Sigmoid colon (tissue), 7 donors: ENCODE results near the gene TLDC2. TPM values are rescaled to one million over a fixed set of nuclear protein-coding genes. Genes with fewer than 3 reads are reported as not detected.
A peak's percentile ranks its signal among the peaks of the same experiment; 100 is the strongest.
"Not testable (repeated sequence)": the region's sequence is repeated elsewhere in the genome, so short reads cannot be mapped to it uniquely, and the experiment has no call there.

Experiments
- DNase-seq: peaks from one replicate; pipeline ENCODE4 v3.0.0-alpha.2; 2019
- H3K27ac ChIP-seq, 4 donors: fragments of 200-600 bp; sonication (generic); one replicate each; pipeline ENCODE4 v1.5.1; 2016 to 2019; ENCODE audit warnings: mild to moderate bottlenecking in 1 of 4
- H3K27me3 ChIP-seq, 3 donors: fragments of 200-600 bp; sonication (generic); one replicate each; pipeline ENCODE4 v1.5.1; 2019; ENCODE audit warnings: mild to moderate bottlenecking in 1 of 3
- H3K36me3 ChIP-seq, 4 donors: fragments of 200-600 bp; sonication (generic); one replicate each; pipeline ENCODE4 v1.5.1; 2016 to 2019
- H3K4me1 ChIP-seq, 4 donors: fragments of 200-600 bp; sonication (generic); one replicate each; pipeline ENCODE4 v1.5.1; 2017 to 2019
- H3K4me3 ChIP-seq, 4 donors: fragments of 200-600 bp; sonication (generic); one replicate each; pipeline ENCODE4 v1.5.1; 2017 to 2019; ENCODE audit warnings: mild to moderate bottlenecking in 2 of 4, moderate library complexity in 1 of 4
- H3K9me3 ChIP-seq, 4 donors: fragments of 200-600 bp in 3 of 4; sonication (generic) in 3 of 4; one replicate each; pipeline versions ENCODE4 v1.5.1 to v1.6.1; 2013 to 2019
- EP300 ChIP-seq, 4 donors: sonication (generic); formaldehyde crosslinking; IDR thresholded peaks; one replicate each; pipeline ENCODE4 v1.6.1; 2017; ENCODE audit warnings: antibody characterized with exemption in 4 of 4
- POLR2A ChIP-seq, 2 donors: fragments of 450-650 bp; IDR thresholded peaks; one replicate each; pipeline ENCODE4 v1.6.1; 2016; ENCODE audit warnings: antibody characterized with exemption in 2 of 2, mild to moderate bottlenecking in 2 of 2, moderate library complexity in 2 of 2
- POLR2AphosphoS5 ChIP-seq, 4 donors: sonication (generic); formaldehyde crosslinking; IDR thresholded peaks; one replicate each; pipeline ENCODE4 v1.6.1; 2017; ENCODE audit warnings: antibody characterized with exemption in 4 of 4
- WGBS, 2 donors: extraction: QIAGEN DNeasy Blood & Tissue Kit; methylation state at CpG; one replicate each; pipeline ENCODE4 v1.1.7; 2013; 5-methylcytosine and 5-hydroxymethylcytosine counted together
- intact Hi-C: fragments of 100-400 bp; cut with DNase I; formaldehyde crosslinking; loops from one replicate; pipeline ENCODE4 v1.15.1; 2023
- polyA plus RNA-seq, 3 donors: library from polyadenylated mRNA; stranded (reverse); fragments of 200-250 nt; gene quantifications; one replicate each; pipeline ENCODE4 v1.2.3, GENCODE V29; 2013
- total RNA-seq, 4 donors: library from RNA; depleted of rRNA; stranded (reverse); fragments of >200 nt; gene quantifications; one replicate each; pipeline ENCODE4 v1.1.0, GENCODE V29; 2016
- TF ChIP-seq, protein P1 (sequence below), 4 experiments: fragments of 450-650 bp in 3 of 4; fragments of 200-600 bp in 1 of 4; IDR thresholded peaks; one replicate each; pipeline ENCODE4 v1.5.1; 2016 to 2019; ENCODE audit warnings: antibody characterized with exemption in 4 of 4, mild to moderate bottlenecking in 3 of 4, moderate library complexity in 2 of 4
- donor health status: healthy with polysubstance abuse.
- donor health status: Bipolar disorder and iron deficiency.
- donor health status: healthy.

Gene TLDC2
- total and polyA plus RNA-seq, 7 donors = 0.36 to 25.8 (median 19.4) TPM; not detected in 3

DNA sequence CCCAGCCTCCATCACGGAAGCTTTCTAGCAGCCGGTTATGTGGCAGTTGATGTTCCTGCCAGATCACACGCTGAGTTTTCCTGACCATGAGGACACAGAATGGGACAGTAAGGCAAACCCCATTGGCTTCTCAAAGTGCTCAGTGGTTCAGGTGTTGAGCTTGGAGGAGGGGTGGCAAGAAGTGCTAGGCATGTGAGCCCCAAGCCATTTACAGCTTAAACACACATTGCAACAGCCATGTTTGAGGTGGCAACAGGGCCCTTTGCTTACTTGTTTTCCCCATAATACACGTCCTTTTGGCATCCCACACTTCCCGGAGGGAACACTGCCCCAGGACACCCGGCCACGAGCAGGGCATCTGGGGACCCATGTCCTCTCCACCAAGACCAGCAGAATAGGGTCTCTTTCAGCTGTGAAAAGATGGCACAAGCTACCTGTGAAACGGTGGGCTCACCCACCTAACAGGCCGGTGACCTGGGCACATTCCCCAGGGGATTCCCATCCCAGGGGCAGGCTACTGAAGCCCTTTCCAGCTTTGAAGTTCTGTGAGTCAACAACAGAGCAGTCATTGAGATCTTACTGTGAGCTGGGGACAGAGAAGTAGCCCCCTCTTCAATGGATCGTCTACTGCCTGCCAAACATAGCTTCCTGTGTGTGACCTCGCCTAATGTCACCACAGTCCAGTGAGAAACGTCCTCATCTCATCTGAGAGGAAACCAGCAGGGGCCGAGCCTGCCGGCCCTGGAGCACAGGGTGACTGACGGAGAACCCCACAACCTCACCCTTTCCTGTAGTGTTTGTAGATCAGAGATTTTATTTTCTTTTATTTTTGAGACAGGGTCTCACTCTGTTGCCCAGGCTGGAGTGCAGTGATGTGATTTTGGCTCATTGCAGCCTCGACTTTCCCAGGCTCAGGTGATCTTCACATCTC is 4.0 kb upstream of the TLDC2 start:
- intact Hi-C loops = no loop called here
- Histone ChIP-seq H3K4me1 (no peaks in the 10 kb centered on the region), H3K9me3 (no peaks in the 10 kb centered on the region), H3K36me3 (no peaks in the 10 kb centered on the region), H3K27ac (no peak overlapping the region), H3K27me3 (no peaks in the 10 kb centered on the region), H3K4me3 (no peak overlapping the region)
- WGBS, 2 donors = 67 to 79% methylated on average over 16 of the region's 16 CpGs
- TF ChIP-seq POLR2AphosphoS5 (IDR thresholded peaks at IDR 0.05) (no peak), POLR2A (IDR thresholded peaks at IDR 0.05) (no peak)
- DNase-seq = no peak

DNA sequence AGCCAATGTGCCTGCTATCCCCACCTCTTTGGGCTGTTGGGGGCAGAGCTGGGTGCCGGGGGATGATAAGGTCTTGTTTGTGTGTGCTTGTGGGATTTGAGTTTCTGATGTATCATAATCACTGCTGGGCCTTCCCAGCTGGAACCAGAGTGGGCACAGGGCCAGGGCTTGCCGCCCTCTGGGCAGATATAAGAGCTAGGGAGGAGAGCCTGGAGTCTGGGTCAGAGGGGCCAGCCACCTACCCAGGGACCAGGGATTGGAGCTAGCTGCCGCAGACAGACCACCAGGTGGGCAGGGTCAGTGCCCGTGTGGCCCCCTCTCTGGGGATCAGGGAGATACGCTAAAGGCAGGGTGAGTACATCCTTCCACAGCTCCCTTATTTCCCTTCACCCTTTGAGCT is 3.1 kb upstream of the TLDC2 start:
- no peak overlapping the region for H3K4me3 ChIP-seq
- H3K36me3 ChIP-seq = no peaks in the 10 kb centered on the region
- 65 to 80% methylated on average over 5 of the region's 5 CpGs for WGBS, 2 donors
- intact Hi-C loops = no loop called here
- DNase-seq = no peak
- H3K9me3 ChIP-seq = no peaks in the 10 kb centered on the region
- no peaks in the 10 kb centered on the region for H3K27me3 ChIP-seq
- H3K27ac ChIP-seq = no peak overlapping the region
- TF ChIP-seq POLR2A (IDR thresholded peaks at IDR 0.05) (no peak), POLR2AphosphoS5 (IDR thresholded peaks at IDR 0.05) (no peak), EP300 (IDR thresholded peaks at IDR 0.05) (no peak)
- TF ChIP-seq, protein P1, sequence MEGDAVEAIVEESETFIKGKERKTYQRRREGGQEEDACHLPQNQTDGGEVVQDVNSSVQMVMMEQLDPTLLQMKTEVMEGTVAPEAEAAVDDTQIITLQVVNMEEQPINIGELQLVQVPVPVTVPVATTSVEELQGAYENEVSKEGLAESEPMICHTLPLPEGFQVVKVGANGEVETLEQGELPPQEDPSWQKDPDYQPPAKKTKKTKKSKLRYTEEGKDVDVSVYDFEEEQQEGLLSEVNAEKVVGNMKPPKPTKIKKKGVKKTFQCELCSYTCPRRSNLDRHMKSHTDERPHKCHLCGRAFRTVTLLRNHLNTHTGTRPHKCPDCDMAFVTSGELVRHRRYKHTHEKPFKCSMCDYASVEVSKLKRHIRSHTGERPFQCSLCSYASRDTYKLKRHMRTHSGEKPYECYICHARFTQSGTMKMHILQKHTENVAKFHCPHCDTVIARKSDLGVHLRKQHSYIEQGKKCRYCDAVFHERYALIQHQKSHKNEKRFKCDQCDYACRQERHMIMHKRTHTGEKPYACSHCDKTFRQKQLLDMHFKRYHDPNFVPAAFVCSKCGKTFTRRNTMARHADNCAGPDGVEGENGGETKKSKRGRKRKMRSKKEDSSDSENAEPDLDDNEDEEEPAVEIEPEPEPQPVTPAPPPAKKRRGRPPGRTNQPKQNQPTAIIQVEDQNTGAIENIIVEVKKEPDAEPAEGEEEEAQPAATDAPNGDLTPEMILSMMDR (IDR thresholded peaks at IDR 0.05) = no peak
- H3K4me1 ChIP-seq = no peaks in the 10 kb centered on the region

DNA sequence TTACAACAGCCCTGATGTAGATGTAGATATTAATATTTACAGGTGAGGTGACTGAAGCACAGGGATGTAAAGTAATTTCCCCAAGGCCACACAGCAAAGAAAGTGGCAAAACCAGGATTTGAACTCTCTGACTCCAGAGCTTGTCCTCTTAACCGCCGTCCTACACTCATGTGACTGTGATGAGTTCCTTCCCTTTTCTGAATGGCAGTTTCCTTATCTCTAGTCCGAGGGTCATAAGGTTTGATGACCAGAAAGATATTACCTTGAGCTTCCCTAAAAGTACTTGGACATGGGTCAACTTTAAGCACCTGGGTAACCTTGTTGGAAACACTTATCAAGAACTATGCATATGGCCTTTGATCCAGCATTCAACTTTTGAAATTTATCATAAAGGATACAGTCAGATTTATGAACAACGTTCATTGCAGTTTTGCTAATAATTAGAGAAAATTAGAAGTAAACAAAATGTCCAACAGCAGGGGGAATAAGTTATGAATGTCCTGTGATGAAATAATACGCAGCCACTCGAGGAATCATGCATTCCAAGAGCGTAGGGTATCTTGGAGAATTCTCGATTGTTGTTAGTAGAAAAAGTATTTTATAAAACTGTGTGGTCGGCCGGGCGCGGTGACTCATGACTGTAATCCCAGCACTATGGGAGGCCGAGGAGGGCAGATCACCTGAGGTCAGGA is 2.3 kb upstream of the TLDC2 start:
- Histone ChIP-seq H3K9me3 (no peaks in the 10 kb centered on the region), H3K27ac (no peak overlapping the region), H3K36me3 (no peaks in the 10 kb centered on the region), H3K27me3 (no peaks in the 10 kb centered on the region), H3K4me3 (no peak overlapping the region), H3K4me1 (no peaks in the 10 kb centered on the region)
- WGBS, 2 donors = 70 to 81% methylated on average over 13 of the region's 13 CpGs
- DNase-seq = no peak
- TF ChIP-seq POLR2AphosphoS5 (IDR thresholded peaks at IDR 0.05) (no peak), POLR2A (IDR thresholded peaks at IDR 0.05) (no peak), EP300 (IDR thresholded peaks at IDR 0.05) (no peak)
- TF ChIP-seq, protein P1 (IDR thresholded peaks at IDR 0.05) = no peak
- intact Hi-C loops = no loop called here

DNA sequence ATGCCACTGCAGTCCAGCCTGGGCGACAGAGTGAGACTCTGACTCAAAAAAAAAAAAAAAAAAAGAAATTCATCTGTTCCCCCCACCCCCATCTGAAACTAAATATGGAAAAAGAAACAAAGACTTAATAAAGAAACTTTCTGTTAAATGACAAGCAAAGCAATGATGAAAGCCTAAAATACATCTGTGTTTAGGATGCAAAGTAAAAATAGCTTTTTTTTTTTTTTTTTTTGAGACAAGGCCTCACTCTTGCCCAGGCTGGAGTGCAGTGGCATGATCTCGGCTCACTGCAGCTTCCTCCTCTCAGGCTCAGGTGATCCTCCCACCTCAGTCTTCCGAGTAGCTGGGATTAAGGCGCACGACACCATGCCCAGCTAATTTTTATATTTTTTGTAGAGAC is 845 bp upstream of the TLDC2 start:
- H3K36me3 ChIP-seq, DNase-seq, H3K4me1 ChIP-seq, H3K4me3 ChIP-seq, intact Hi-C loops, H3K27ac ChIP-seq, H3K27me3 ChIP-seq, H3K9me3 ChIP-seq: not testable (repeated sequence)
- 62 to 81% methylated on average over 5 of the region's 5 CpGs for WGBS, 2 donors

DNA sequence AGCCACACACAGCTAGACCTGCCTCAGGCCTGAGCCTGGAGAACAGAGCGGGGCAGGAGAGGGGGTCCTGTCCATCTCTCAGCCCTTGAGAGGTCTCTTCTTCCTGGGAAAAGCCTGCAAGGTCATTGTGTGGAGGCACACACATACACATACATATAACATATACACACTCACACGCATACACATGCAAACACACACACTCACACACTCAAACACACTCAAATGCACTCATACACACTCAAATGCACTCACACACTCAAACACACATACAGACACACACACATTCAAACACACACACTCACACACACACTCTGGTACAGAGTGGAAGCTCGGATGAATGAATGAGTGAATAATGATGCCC is 515 bp downstream of the TLDC2 start:
- intact Hi-C loops = no loop called here
- WGBS, 2 donors = 74 to 89% methylated on average over 3 of the region's 3 CpGs
- H3K4me3 ChIP-seq = no peak overlapping the region

More for the DNA sequence above, 515 bp downstream of the TLDC2 start:
- TF ChIP-seq POLR2AphosphoS5 (IDR thresholded peaks at IDR 0.05) (no peak), EP300 (IDR thresholded peaks at IDR 0.05) (no peak), POLR2A (IDR thresholded peaks at IDR 0.05) (no peak)
- TF ChIP-seq, protein P1 (IDR thresholded peaks at IDR 0.05) = no peak
- DNase-seq = no peak
- peak overlapping the region in 1 of 4 donors; percentile 35 for H3K27ac ChIP-seq
- no peaks in the 10 kb centered on the region for H3K27me3 ChIP-seq
- H3K4me1 ChIP-seq = no peaks in the 10 kb centered on the region
- H3K36me3 ChIP-seq = no peaks in the 10 kb centered on the region
- no peaks in the 10 kb centered on the region for H3K9me3 ChIP-seq
